ENCODE results near the gene RTN4R.

The RTN4R gene

GRCh38 chr22:20217563-20217962 lies 50.6 kb downstream of the RTN4R start:
- TF ChIP-seq, protein P1, sequence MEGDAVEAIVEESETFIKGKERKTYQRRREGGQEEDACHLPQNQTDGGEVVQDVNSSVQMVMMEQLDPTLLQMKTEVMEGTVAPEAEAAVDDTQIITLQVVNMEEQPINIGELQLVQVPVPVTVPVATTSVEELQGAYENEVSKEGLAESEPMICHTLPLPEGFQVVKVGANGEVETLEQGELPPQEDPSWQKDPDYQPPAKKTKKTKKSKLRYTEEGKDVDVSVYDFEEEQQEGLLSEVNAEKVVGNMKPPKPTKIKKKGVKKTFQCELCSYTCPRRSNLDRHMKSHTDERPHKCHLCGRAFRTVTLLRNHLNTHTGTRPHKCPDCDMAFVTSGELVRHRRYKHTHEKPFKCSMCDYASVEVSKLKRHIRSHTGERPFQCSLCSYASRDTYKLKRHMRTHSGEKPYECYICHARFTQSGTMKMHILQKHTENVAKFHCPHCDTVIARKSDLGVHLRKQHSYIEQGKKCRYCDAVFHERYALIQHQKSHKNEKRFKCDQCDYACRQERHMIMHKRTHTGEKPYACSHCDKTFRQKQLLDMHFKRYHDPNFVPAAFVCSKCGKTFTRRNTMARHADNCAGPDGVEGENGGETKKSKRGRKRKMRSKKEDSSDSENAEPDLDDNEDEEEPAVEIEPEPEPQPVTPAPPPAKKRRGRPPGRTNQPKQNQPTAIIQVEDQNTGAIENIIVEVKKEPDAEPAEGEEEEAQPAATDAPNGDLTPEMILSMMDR (conservative IDR thresholded peaks at IDR 0.05; ENCODE audit: low read length): no peak
- no peak overlapping the region for H3K4me3 ChIP-seq (ENCODE audit: low read length)
- DNase-seq (ENCODE audit: low read depth): no peak

- DNase-seq (ENCODE audit: low read depth): no peak
- no peak overlapping the region for H3K4me3 ChIP-seq (ENCODE audit: low read length)
- TF ChIP-seq, protein P1 (conservative IDR thresholded peaks at IDR 0.05; ENCODE audit: low read length): no peak
Observed at GRCh38 chr22:20216863-20217499, 51.1 kb downstream of the RTN4R start.

GRCh38 chr22:20215742-20216141 lies 52.4 kb downstream of the RTN4R start:
- no peak for DNase-seq (ENCODE audit: low read depth)
- TF ChIP-seq, protein P1 (conservative IDR thresholded peaks at IDR 0.05; ENCODE audit: low read length): 0 out of 2 replicates have a peak, but pooled peaks have one; percentile 0
- H3K4me3 ChIP-seq (ENCODE audit: low read length): no peak overlapping the region

- TF ChIP-seq, protein P1 (conservative IDR thresholded peaks at IDR 0.05; ENCODE audit: low read length): no peak
- no peak overlapping the region for H3K4me3 ChIP-seq (ENCODE audit: low read length)
- DNase-seq (ENCODE audit: low read depth): no peak
Observed at GRCh38 chr22:20214853-20215252, 53.3 kb downstream of the RTN4R start.

- H3K4me3 ChIP-seq (ENCODE audit: low read length): no peak overlapping the region
- DNase-seq (ENCODE audit: low read depth): no peak
- TF ChIP-seq, protein P1 (conservative IDR thresholded peaks at IDR 0.05; ENCODE audit: low read length): no peak
Observed at GRCh38 chr22:20213833-20214708, 54.0 kb downstream of the RTN4R start.

- H3K4me3 ChIP-seq (ENCODE audit: low read length): no peak overlapping the region
- TF ChIP-seq, protein P1 (conservative IDR thresholded peaks at IDR 0.05; ENCODE audit: low read length): no peak
- no peak for DNase-seq (ENCODE audit: low read depth)
Observed at GRCh38 chr22:20212754-20213699, 55.1 kb downstream of the RTN4R start.
